Breast epithelium (tissue), 4 donors: ENCODE data around the gene TAF11L6. TPM values are rescaled to one million over a fixed set of nuclear protein-coding genes. Genes with fewer than 3 reads are reported as not detected.
"Not testable (repeated sequence)": the region's sequence is repeated elsewhere in the genome, so short reads cannot be mapped to it uniquely, and the experiment has no call there.

ENCODE experiments used
- DNase-seq, 2 donors: peaks; one replicate each; pipeline ENCODE4 v3.0.0-alpha.2; 2019; ENCODE audit warnings: low spot score in 2 of 2
- H3K27ac ChIP-seq, 2 donors: fragments of 200-600 bp; sonication (generic) in 1 of 2; one replicate each; pipeline ENCODE4 v1.5.1; 2016 to 2019; ENCODE audit warnings: mild to moderate bottlenecking in 1 of 2
- H3K27me3 ChIP-seq, 2 donors: fragments of 200-600 bp; sonication (generic) in 1 of 2; one replicate each; pipeline versions ENCODE4 v1.5.1 to v1.6.0; 2017 to 2019; ENCODE audit warnings: control low read depth in 1 of 2, mild to moderate bottlenecking in 1 of 2
- H3K36me3 ChIP-seq: fragments of 200-600 bp; one replicate; pipeline ENCODE4 v1.5.1; 2019
- H3K4me1 ChIP-seq, 2 donors: fragments of 200-600 bp; sonication (generic); one replicate each; pipeline ENCODE4 v1.5.1; 2016 to 2019; ENCODE audit warnings: control low read depth in 1 of 2
- H3K4me3 ChIP-seq, 3 donors: fragments of 200-600 bp; sonication (generic); 1 replicate in 2 of 3; 2 replicates in 1 of 3; pipeline ENCODE4 v1.5.1; 2016 to 2019; ENCODE audit warnings: mild to moderate bottlenecking in 3 of 3, moderate library complexity in 2 of 3
- H3K9me3 ChIP-seq, 2 donors: fragments of 200-600 bp; sonication (generic) in 1 of 2; one replicate each; pipeline ENCODE4 v1.5.1; 2016 to 2019; ENCODE audit warnings: control low read depth in 1 of 2
- POLR2A ChIP-seq: fragments of 450-650 bp; IDR thresholded peaks from one replicate; pipeline ENCODE4 v1.6.1; 2016; ENCODE audit warnings: antibody characterized with exemption, mild to moderate bottlenecking, moderate library complexity
- POLR2AphosphoS5 ChIP-seq, 3 donors: sonication (generic); formaldehyde crosslinking; IDR thresholded peaks; one replicate each; pipeline ENCODE4 v1.6.1; 2017; ENCODE audit warnings: antibody characterized with exemption in 3 of 3
- intact Hi-C: fragments of 100-400 bp; cut with DNase I; formaldehyde crosslinking; loops from one replicate; pipeline ENCODE4 v1.15.1; 2023; ENCODE audit warnings: low total_unique reads
- total RNA-seq, 3 donors: library from RNA; depleted of rRNA; stranded (reverse); fragments of >200 nt; gene quantifications; one replicate each; pipeline ENCODE4 v1.1.0, GENCODE V29; 2016
- TF ChIP-seq, protein P1 (sequence below), 3 donors: fragments of 450-650 bp; IDR thresholded peaks; one replicate each; pipeline ENCODE4 v1.5.1; 2016 to 2017; ENCODE audit warnings: antibody characterized with exemption in 3 of 3, mild to moderate bottlenecking in 3 of 3, moderate library complexity in 3 of 3

Gene TAF11L6
- total RNA-seq, result not detected

DNA sequence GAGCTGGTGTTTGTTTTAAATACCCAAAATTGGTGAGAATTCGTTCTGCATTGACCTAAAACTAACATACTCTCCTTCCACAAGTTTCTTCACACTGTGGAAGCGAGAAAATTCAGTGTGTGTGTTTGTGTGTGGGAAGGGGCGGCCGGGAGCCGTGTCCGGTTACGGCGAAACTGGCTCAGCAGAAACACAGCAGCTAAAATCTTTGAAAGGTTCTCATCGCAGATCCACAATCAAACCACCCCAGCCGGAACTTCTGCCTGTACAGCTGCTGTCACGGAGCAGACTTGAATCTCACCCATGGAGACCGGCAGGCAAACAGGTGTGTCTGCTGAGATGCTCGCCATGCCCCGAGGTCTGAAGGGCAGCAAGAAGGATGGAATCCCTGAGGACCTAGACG lies at the start of gene TAF11L6:
TSS of gene TAF11L6 (plus strand) at position 301 of the 400 bp plus-strand sequence.
- H3K4me3 ChIP-seq, H3K27me3 ChIP-seq, DNase-seq, intact Hi-C loops, H3K27ac ChIP-seq, H3K36me3 ChIP-seq, H3K4me1 ChIP-seq, H3K9me3 ChIP-seq: not testable (repeated sequence)

DNA sequence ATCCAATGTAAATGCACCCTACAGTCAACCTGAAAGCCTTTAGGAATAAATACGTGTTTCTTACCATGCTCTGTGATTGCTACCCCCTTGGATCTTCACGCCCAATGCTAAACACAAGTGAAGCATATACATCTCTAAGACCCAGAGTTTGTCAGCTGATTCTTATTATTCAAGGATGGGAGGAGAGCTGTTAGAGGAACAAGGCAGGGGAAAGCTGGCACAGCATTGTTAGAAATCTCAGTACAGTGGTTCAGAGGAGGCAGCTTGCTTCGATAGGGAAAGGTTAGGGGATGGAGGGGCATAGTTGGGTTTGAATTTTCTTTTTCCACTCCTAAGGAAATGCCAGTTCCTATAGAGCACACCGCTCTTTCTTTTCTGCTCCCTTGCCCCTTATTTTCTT lies 47.1 kb upstream of the TAF11L6 start:
- intact Hi-C loops, result no loop called here
- no peak overlapping the region for H3K4me3 ChIP-seq
- H3K4me1 ChIP-seq, result no peaks in the 10 kb centered on the region
- no peaks in the 10 kb centered on the region for H3K9me3 ChIP-seq
- no peaks in the 10 kb centered on the region for H3K27me3 ChIP-seq
- no peak for TF ChIP-seq POLR2A
- TF ChIP-seq, protein P1, sequence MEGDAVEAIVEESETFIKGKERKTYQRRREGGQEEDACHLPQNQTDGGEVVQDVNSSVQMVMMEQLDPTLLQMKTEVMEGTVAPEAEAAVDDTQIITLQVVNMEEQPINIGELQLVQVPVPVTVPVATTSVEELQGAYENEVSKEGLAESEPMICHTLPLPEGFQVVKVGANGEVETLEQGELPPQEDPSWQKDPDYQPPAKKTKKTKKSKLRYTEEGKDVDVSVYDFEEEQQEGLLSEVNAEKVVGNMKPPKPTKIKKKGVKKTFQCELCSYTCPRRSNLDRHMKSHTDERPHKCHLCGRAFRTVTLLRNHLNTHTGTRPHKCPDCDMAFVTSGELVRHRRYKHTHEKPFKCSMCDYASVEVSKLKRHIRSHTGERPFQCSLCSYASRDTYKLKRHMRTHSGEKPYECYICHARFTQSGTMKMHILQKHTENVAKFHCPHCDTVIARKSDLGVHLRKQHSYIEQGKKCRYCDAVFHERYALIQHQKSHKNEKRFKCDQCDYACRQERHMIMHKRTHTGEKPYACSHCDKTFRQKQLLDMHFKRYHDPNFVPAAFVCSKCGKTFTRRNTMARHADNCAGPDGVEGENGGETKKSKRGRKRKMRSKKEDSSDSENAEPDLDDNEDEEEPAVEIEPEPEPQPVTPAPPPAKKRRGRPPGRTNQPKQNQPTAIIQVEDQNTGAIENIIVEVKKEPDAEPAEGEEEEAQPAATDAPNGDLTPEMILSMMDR (IDR thresholded peaks at IDR 0.05), result no peak
- DNase-seq, result no peak
- no peak overlapping the region for H3K27ac ChIP-seq
- no peaks in the 10 kb centered on the region for H3K36me3 ChIP-seq

DNA sequence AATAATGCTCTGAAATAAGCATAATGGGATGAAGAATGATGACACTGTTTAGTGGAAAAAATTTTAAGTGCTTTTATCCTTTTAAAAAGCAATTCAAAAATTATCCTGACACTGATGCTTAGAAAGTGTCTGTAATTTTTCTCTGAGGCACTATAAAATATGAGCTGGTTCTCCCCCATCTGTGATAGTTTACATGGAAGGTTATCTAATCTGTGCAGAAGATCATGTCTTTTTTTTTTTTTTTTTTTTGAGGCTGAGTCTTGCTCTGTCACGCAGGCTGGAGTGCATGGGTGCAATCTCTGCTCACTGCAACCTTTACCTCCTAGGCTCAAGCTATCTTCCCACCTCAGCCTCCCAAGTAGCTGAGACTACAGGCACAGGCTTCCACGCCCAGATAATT lies 45.7 kb upstream of the TAF11L6 start:
- Histone ChIP-seq H3K9me3 (no peaks in the 10 kb centered on the region), H3K4me3 (no peak overlapping the region), H3K36me3 (no peaks in the 10 kb centered on the region), H3K4me1 (no peaks in the 10 kb centered on the region), H3K27ac (no peak overlapping the region), H3K27me3 (no peaks in the 10 kb centered on the region)
- no peak for DNase-seq
- intact Hi-C loops, result no loop called here
- TF ChIP-seq POLR2A (no peak), POLR2AphosphoS5 (IDR thresholded peaks at IDR 0.05) (no peak)
- TF ChIP-seq, protein P1 (IDR thresholded peaks at IDR 0.05), result no peak

DNA sequence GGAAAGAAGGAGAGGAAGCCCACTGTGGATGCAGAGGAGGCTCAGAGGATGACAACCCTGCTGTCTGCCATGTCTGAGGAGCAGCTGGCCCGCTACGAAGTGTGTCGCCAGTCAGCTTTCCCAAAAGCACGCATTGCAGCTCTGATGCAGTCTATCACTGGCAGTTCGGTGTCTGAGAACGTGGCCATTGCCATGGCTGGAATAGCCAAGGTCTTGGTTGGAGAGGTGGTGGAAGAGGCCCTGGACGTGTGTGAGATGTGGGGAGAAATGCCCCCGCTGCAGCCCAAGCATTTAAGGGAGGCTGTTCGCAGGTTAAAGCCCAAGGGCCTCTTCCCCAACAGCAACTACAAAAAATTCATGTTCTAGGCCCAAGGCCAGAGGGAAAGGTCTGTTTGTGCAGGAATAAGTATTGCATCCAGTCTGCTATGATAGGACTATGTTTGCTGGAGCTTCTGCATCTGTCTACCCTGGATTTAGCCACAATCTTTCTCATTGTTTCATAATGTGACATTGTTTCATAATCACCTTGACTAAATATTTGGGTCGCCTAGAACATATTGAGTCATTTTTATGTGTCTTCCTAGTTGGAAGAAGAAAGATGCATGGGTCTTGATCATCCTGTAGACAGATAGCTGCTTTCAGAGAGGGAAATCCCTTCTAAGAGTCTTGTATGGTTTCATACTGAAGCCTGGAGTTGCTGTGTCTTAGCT lies 41.9 kb upstream of the TAF11L6 start:
- intact Hi-C loops, DNase-seq: not testable (repeated sequence)

DNA sequence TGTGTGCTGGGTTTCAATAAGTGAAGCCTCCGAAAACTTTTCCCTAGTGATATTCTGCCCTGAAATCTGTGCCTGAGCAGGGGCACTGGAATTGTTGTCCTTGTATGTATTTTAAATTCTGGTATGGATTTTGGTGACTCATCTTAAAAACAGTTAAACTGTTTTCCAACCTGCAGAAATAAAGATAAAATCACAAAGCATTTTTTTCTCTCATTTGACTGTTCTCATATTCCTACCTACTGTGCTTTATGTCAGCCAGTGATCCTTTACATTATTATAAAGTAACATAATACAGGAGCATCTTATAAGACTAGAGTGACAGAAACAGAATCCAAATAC lies 41.3 kb upstream of the TAF11L6 start:
- intact Hi-C loops, result no loop called here
- Histone ChIP-seq H3K4me3 (no peak overlapping the region), H3K9me3 (no peaks in the 10 kb centered on the region), H3K36me3 (no peaks in the 10 kb centered on the region), H3K4me1 (no peaks in the 10 kb centered on the region), H3K27me3 (no peaks in the 10 kb centered on the region), H3K27ac (no peak overlapping the region)
- TF ChIP-seq POLR2A, result no peak
- TF ChIP-seq POLR2AphosphoS5 (IDR thresholded peaks at IDR 0.05), result no peak
- TF ChIP-seq, protein P1 (IDR thresholded peaks at IDR 0.05), result no peak
- no peak for DNase-seq

More for the DNA sequence above, 41.9 kb upstream of the TAF11L6 start:
- H3K9me3 ChIP-seq, H3K36me3 ChIP-seq, H3K27me3 ChIP-seq, H3K4me1 ChIP-seq, H3K27ac ChIP-seq, H3K4me3 ChIP-seq: not testable (repeated sequence)

DNA sequence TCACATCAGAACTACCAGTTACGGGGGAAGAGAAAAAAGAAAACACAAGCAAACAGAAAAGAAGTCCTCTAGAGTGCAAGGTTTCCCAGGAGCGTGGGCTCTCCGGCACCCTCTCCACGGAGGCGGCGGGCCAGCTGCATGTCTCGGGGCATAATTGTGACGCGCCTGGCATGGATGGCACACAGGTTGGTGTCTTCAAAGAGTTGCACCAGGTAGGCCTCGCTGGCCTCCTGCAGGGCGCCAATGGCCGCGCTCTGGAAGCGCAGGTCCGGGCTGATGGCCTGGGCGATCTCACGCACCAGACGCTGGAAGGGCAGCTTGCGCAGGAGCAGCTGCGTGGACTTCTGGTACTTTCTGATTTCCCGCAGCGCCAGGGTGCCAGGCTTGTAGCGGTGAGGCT lies 37.2 kb upstream of the TAF11L6 start:
- H3K9me3 ChIP-seq, H3K4me3 ChIP-seq, H3K36me3 ChIP-seq, H3K4me1 ChIP-seq, DNase-seq, H3K27me3 ChIP-seq, H3K27ac ChIP-seq, intact Hi-C loops: not testable (repeated sequence)

DNA sequence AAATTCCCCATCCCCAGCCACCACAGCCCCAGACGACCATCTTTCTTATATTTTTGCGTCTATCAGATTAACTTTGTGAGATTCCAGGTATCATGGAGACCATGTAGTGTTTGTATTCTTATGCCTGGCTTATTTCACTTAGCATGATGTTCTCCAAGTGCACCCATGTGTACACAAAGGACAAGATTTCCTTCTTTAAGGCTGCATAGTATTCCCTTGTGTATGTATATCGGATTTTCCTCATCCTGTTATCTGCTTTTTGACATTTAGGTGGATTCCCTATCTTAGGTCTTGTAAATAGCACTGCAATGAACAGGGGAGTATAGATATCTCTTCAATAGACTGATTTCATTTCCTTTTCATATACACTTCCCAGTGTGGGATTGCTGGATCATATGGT lies 35.7 kb upstream of the TAF11L6 start:
- H3K9me3 ChIP-seq, result no peaks in the 10 kb centered on the region
- no peak overlapping the region for H3K4me3 ChIP-seq
- no peak overlapping the region for H3K27ac ChIP-seq
- no peak for TF ChIP-seq POLR2AphosphoS5 (IDR thresholded peaks at IDR 0.05)
- TF ChIP-seq, protein P1 (IDR thresholded peaks at IDR 0.05), result no peak
- no peak for TF ChIP-seq POLR2A
- intact Hi-C loops, result no loop called here
- no peaks in the 10 kb centered on the region for H3K27me3 ChIP-seq
- DNase-seq, result no peak
- H3K36me3 ChIP-seq, result no peaks in the 10 kb centered on the region
- no peaks in the 10 kb centered on the region for H3K4me1 ChIP-seq
